Occipital lobe (tissue), 2 donors: ENCODE data around the gene ZNF442. TPM values are rescaled to one million over a fixed set of nuclear protein-coding genes. Genes with fewer than 3 reads are reported as not detected.
"Not testable (repeated sequence)": the region's sequence is repeated elsewhere in the genome, so short reads cannot be mapped to it uniquely, and the experiment has no call there.

Source experiments
- DNase-seq: peaks from one replicate; lab custom pipeline; 2025; lab: John Stamatoyannopoulos, UW
- total RNA-seq: library from RNA; depleted of rRNA; stranded (reverse); fragments of >200 nt; gene quantifications from one replicate; pipeline ENCODE4 v1.2.3, GENCODE V29; 2014

The ZNF442 gene
- 5.9 TPM for total RNA-seq

DNA sequence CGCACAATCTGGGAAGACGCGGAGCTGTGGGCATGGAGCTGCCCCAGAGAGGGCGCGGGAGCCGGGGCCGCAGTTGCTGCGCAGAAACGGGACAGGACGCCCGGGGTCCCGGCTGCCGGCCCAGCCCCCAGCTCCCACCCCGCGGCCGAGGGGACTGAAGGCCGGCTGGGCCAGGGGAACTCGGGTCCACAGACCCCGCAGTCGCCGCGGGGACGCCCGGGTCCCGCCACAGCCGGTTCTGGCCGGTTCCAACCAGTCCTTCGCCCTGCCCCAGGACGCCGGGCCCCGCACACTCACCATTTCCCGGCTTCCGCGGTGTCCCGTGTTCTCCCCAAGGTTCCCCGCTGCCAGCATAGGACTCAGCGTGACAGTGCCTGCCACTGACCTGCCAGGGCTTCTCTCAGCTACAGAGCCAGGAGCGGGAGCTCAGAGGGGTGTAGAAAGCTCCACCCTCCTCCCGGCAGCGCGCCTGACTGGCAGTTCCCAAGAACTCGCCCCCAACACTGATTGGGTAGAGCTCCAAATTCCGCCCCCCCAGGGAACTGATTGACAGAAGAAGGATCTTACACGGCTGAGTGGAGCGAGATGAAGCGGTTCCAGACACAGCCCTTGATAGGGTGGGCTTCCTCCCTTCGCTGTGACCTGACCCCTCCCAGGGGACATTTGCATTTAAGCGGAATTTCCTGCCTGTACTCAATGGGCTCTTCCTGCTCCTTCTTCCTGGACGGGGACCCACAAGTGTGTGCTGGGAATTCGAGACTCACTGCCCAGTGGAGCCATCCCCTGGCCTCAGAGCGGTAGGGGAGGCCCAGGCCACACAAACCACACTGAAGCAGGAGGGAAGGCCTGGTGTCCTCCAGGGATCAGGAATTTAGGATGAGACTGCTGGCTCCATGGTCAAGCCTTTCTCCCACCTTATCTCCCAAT is at the start of gene ZNF442:
TSS of gene ZNF442 (minus strand) at position 448 of the 927 bp plus-strand sequence. CDS start 2,052 bp downstream, outside the sequence.
- peak; percentile 96 for DNase-seq

GRCh38 chr19:12411893-12412292 is 46.4 kb upstream of the ZNF442 start:
- no peak for DNase-seq

DNA sequence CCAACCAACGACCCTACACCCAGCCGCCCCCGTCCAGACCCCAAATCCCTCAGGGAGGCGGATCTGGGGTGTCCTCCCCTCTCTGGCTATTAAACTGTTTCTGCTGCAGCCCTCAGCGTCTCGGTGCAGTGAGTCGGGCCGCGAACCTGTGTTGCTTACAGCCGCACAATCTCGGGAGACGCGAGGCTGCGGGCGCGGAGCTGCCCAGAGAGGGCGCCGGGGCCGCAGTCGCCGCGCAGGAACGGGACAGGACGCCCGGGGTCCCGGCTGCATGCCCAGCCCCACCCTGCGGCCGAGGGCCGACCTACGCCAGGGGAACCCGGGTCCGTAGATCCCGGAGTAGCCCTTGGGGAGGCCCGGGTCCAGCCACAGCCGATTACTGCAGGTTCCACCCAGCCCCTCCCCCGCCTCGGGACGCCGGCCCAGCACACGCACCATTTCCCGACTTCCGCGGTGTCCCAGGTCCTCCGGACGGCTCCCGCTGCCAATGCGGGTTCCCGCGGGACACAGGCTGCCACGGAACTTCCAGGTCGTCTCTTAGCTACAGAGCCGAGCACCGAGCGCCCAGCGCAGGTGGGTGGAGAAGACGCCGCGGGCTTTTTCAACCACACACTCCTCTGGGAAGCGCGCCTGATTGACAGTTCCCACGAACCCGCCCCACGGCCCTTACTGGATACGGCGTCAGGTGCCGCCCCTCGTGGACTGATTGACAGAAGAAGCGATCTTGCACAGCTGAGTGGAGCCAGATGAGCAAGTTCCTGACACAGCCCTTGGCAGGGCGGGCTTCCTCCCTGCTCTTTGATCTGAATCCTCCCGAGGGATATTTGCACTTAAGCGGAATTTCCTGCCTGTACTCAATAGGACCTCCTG is 35.4 kb upstream of the ZNF442 start, which contains the start of gene ZNF799:
TSS of gene ZNF799 (minus strand) at position 639 of the 870 bp plus-strand sequence. CDS start at position 438, 201 bp downstream.
- DNase-seq: peak; percentile 96

- DNase-seq: not testable (repeated sequence)
Measured at GRCh38 chr19:12399901-12400632, 34.6 kb upstream of the ZNF442 start.

- not testable (repeated sequence) for DNase-seq
Measured at GRCh38 chr19:12391148-12391547, 25.7 kb upstream of the ZNF442 start.

GRCh38 chr19:12386365-12386764 is 20.9 kb upstream of the ZNF442 start:
- DNase-seq: not testable (repeated sequence)

- DNase-seq: no peak
Measured at GRCh38 chr19:12380444-12380737, 14.9 kb upstream of the ZNF442 start.

DNA sequence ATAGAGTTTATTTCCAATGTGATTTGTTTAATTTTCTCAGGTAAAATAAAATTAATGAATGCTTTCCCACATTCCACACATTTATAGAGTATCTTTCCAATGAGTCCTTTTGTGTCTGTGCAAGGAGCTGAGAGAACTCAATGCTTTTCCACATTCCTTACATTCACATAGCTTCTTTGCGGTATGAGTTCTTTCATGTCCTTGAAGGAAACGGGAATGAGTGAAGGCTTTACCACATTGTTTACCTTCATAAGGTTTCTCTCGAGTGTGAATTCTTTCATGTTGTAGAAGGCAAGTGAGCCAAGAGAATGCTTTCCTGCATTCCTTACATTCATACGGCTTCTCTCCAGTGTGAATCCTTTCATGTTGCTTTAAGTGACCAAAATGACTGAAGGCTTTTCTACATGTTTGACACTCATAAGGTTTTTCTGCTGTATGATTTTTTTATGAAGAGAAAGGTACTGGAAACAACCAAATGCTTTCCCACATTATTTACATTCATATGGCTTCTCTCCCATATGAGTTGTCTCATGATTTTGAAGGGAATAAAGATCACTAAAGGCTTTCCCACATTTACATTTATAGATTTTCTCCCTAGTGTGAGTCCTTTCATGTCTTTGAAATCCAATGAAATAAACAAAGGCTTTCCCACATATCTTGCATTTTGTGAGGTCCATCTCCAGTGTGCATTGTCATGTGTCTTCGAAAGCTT is 14.4 kb upstream of the ZNF442 start:
- DNase-seq: no peak

DNA sequence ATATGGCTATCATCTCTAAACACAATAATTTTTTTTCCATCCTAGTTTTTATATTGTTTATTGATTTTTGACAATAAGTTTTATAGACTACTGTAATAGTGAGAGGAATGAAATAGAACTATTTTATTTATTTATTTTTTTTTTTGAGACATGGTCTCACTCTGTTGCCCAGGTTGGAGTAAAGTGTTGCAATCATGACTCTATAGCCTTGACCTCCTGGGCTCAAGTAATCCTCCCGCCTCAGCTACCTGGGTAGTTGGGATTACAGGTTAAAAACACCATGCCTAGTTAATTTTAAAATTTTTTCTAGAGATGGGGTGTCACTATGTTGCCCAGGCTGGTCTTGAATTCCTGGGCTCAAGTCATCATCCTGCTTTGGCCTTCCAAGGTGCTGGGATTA is 8.5 kb upstream of the ZNF442 start:
- no peak for DNase-seq

DNA sequence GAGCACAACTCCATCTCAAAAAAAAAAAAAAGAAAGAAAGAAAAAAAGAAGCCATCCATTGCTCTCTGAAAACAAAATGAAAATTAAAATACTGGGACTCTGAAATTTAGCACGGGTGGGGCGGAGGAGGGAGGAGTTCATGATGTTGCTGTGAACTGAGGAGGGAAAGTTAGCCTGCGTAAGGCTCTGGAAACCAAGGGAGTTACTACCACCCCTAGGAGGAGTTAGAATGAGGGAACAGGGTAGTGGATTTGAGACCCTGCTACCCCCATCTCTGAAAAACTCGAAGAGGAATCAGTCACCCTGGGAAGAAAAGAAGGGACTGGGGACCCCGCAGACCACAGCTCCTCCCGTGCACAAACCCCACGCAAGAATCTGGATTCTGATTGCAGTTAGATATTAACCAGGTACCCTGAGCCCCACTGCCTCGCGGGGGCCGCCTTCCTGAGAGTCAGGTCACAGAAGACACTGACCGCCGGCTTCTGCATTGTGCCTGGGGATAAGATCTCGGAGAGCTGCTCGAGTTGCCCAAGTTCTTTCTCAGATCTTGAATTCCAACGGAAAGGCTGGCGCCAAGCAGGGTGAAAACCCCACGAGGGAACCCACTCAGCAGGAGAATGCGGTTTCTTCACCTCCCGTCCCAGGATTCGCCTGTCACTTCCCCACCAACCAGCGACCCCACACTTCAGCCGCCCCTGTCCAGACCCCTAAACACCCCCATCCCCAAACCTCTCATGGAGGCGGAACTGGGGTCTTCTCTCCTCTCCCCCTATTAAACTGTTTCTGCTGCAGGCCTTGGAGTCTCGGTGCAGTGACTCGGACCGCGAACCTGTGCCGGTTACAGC is 870 bp downstream of the ZNF442 start:
- DNase-seq: no peak

GRCh38 chr19:12362236-12362635 is 3.2 kb downstream of the ZNF442 start:
- not testable (repeated sequence) for DNase-seq

- DNase-seq: no peak
Measured at GRCh38 chr19:12353375-12353774, 12.1 kb downstream of the ZNF442 start.

- DNase-seq: no peak
Measured at GRCh38 chr19:12350890-12351197, 14.6 kb downstream of the ZNF442 start.

DNA sequence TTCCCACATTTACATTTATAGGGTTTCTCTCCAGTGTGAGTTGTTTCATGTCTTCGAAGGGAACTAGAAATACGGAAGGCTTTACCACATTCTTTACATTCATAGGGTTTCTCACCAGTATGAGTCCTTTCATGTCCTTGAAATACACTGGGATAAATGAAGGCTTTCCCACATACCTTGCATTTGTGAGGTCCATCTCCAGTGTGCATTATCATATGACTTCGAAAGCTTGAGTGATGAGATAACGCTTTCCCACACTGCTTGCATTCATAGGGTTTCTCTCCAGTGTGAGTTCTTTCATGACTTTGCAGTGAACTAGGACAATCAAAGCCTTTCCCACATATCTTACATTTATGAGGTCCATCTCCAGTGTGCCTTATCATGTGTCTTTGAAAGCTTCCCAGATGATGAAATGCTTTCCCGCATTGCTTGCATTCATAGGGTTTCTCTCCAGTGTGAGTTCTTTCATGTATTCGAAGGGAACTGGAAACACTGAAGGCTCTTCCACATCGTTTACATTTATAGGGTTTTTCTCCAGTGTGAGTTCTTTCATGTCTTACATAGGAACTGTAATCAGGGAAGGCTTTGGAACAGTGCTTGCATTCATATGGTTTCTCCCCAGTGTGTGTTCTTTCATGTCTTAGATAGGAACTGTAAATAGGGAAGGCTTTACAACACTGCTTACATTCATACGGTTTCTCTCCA is 15.1 kb downstream of the ZNF442 start:
- no peak for DNase-seq

DNA sequence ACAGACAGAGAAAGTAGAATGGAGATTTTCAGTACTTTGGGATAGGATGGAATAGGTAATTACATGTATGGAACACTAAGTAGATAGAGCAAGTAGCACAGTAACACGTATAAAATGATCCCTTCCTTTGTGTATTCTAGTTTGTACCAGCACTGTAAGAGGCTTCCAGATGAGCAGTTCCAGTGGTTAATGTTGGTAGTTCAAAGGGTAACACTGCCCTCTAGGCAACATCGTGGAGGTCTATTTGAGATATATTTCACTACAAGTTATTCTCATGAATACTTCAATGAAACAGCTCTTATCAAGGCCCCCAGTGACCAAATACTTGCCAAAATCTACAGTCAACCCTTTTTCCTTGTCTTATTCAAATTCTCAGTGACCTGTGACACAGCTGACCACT is 18.6 kb downstream of the ZNF442 start:
- no peak for DNase-seq

DNA sequence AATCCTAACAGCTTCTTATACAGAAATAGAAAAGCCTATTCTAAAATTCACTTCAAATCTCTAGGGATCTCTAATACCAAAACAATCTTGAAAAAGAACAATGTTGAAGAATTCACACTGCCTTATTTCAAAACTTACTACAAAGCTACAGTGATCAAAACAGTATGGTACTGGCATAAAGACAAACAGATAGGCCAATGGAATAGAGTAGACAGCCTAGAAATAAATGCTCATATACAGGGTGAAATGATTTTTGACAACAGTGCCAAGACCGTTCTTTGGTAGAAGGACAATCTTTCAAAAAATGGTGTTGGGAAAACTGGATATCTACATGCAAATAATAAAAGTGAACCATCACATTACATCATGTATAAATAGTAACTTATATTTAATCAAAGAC is 20.3 kb downstream of the ZNF442 start:
- no peak for DNase-seq

GRCh38 chr19:12333162-12334159 is 32.0 kb downstream of the ZNF442 start, which contains the start of gene ZNF563:
Gene ZNF563, minus strand, starts transcription at chr19:12333633. Its CDS starts 151 bp downstream, at chr19:12333482.
- peak; percentile 97 for DNase-seq
